Right atrium auricular region (tissue), 2 donors: ENCODE data around the gene CBLB. TPM values are rescaled to one million over a fixed set of nuclear protein-coding genes. Genes with fewer than 3 reads are reported as not detected.
"Not testable (repeated sequence)": the region's sequence is repeated elsewhere in the genome, so short reads cannot be mapped to it uniquely, and the experiment has no call there.

Experiments
- DNase-seq: peaks from one replicate; pipeline ENCODE4 v3.0.0-alpha.2; 2019; ENCODE audit warnings: low spot score
- H3K27ac ChIP-seq, 2 donors: fragments of 200-600 bp; sonication (generic); 1 replicate in 1 of 2; 2 replicates in 1 of 2; pipeline ENCODE4 v1.5.1; 2016 to 2019
- H3K27me3 ChIP-seq, 2 donors: fragments of 200-600 bp; sonication (generic); one replicate each; pipeline versions ENCODE4 v1.5.1 to v1.6.0; 2017 to 2019
- H3K36me3 ChIP-seq: fragments of 200-600 bp; sonication (generic); one replicate; pipeline ENCODE4 v1.5.1; 2016
- H3K4me1 ChIP-seq, 2 donors: fragments of 200-600 bp; sonication (generic); one replicate each; pipeline versions ENCODE4 v1.5.1 to v1.6.0; 2017 to 2019
- H3K4me3 ChIP-seq, 2 donors: fragments of 200-600 bp; sonication (generic); 1 replicate in 1 of 2; 2 replicates in 1 of 2; pipeline ENCODE4 v1.5.1; 2017 to 2019; ENCODE audit warnings: mild to moderate bottlenecking in 1 of 2, moderate library complexity in 1 of 2
- H3K9me3 ChIP-seq, 2 donors: fragments of 200-600 bp; sonication (generic); one replicate each; pipeline ENCODE4 v1.5.1; 2019
- CTCF ChIP-seq, 2 donors: fragments of 200-600 bp; sonication (generic); IDR thresholded peaks; one replicate each; pipeline ENCODE4 v1.5.1; 2019; ENCODE audit warnings: antibody characterized with exemption in 2 of 2
- total RNA-seq, 2 donors: library from RNA; depleted of rRNA; stranded (reverse); fragments of >200 nt; gene quantifications; one replicate each; pipeline ENCODE4 v1.1.0, GENCODE V29; 2016

Gene CBLB
- total RNA-seq, 2 donors from 2014 or later = 24.6 to 27.3 TPM

- no peak for TF ChIP-seq CTCF (IDR thresholded peaks at IDR 0.05)
- Histone ChIP-seq H3K9me3 (peaks cover 0 to 10% of the 10 kb centered on the region in 2 donors), H3K36me3 (peaks cover 21% of the 10 kb centered on the region), H3K27me3 (no peaks in the 10 kb centered on the region), H3K27ac (no peak overlapping the region), H3K4me1 (peaks cover 0 to 27% of the 10 kb centered on the region in 2 donors), H3K4me3 (no peak overlapping the region)
- DNase-seq = no peak
These were observed 104.2 kb downstream of the CBLB start for GRCh38 chr3:105764378-105765307.

GRCh38 chr3:105763659-105764036 lies 105.2 kb downstream of the CBLB start:
- H3K27me3 ChIP-seq = no peaks in the 10 kb centered on the region
- H3K4me3 ChIP-seq = no peak overlapping the region
- DNase-seq = no peak
- peaks cover 0 to 27% of the 10 kb centered on the region in 2 donors for H3K4me1 ChIP-seq
- H3K27ac ChIP-seq = no peak overlapping the region
- TF ChIP-seq CTCF (IDR thresholded peaks at IDR 0.05) = no peak
- peaks cover 0 to 10% of the 10 kb centered on the region in 2 donors for H3K9me3 ChIP-seq
- H3K36me3 ChIP-seq = peaks cover 31% of the 10 kb centered on the region

- peaks cover 32% of the 10 kb centered on the region for H3K36me3 ChIP-seq
- no peaks in the 10 kb centered on the region for H3K27me3 ChIP-seq
- no peak for TF ChIP-seq CTCF (IDR thresholded peaks at IDR 0.05)
- peaks cover 0 to 10% of the 10 kb centered on the region in 2 donors for H3K9me3 ChIP-seq
- no peak overlapping the region for H3K4me3 ChIP-seq
- peaks cover 0 to 21% of the 10 kb centered on the region in 2 donors for H3K4me1 ChIP-seq
- DNase-seq = no peak
- no peak overlapping the region for H3K27ac ChIP-seq
These were observed 105.8 kb downstream of the CBLB start for GRCh38 chr3:105762749-105763658.

DNA sequence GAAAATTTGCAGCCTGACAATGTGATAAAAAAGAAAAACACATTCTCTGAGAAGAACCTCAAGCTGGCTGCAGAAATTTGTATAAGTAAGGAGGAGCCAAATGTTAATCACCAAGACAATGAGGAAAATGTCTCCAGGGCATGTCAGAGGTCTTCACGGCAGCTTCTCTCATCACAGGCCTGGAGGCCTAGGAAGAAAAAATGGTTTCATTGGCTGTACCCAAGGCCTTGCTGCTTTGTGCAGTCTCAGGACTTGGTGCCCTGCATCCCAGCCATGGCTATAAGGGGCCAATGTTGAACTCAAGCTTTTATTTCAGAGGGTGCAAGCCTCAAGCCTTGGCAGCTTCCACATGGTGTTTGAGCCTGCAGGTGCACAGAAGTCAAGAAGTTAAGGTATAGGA lies 106.6 kb downstream of the CBLB start:
- H3K4me3 ChIP-seq, DNase-seq, H3K27ac ChIP-seq, H3K27me3 ChIP-seq, H3K9me3 ChIP-seq: not testable (repeated sequence)
- Histone ChIP-seq H3K4me1 (peaks cover 0 to 13% of the 10 kb centered on the region in 2 donors), H3K36me3 (peaks cover 32% of the 10 kb centered on the region)

- no peak for TF ChIP-seq CTCF (IDR thresholded peaks at IDR 0.05)
- no peak for DNase-seq
- H3K36me3 ChIP-seq = peaks cover 32% of the 10 kb centered on the region
- H3K4me3 ChIP-seq = no peak overlapping the region
- no peak overlapping the region for H3K27ac ChIP-seq
- no peaks in the 10 kb centered on the region for H3K27me3 ChIP-seq
- H3K4me1 ChIP-seq = peaks cover 0 to 5% of the 10 kb centered on the region in 2 donors
- H3K9me3 ChIP-seq = peaks cover 0 to 10% of the 10 kb centered on the region in 2 donors
These were observed 109.3 kb downstream of the CBLB start for GRCh38 chr3:105759442-105760078.
